Natural killer cell (primary cell): ENCODE results near the gene GAPT. TPM values are rescaled to one million over a fixed set of nuclear protein-coding genes. Genes with fewer than 3 reads are reported as not detected.

Source experiments
- ATAC-seq, 3 donors: fragments of 150-1000 bp in 2 of 3; fragments of 200-7000 bp in 1 of 3; cut with Tn5 transposase; 1 replicate in 1 of 3; 2 replicates in 2 of 3; pipeline ENCODE4 v1.10.0; 2021; ENCODE audit warnings: mild to moderate bottlenecking in 2 of 3, moderate library complexity in 2 of 3
- DNase-seq, 2 donors: peaks; one replicate each; pipeline versions ENCODE4 v3.0.0 to v3.0.0-alpha.2; 2013 to 2021; ENCODE audit warnings: mixed read lengths in 1 of 2
- H3K27ac ChIP-seq: one replicate; pipeline ENCODE4 v1.5.1; 2013; ENCODE audit warnings: mild to moderate bottlenecking, low read length
- H3K27me3 ChIP-seq: one replicate; pipeline ENCODE4 v1.6.1; 2013; ENCODE audit warnings: low read length; ENCODE audit not compliant: control insufficient read depth, insufficient read depth
- H3K36me3 ChIP-seq: one replicate; pipeline ENCODE4 v1.6.1; 2013; ENCODE audit warnings: low read length; ENCODE audit not compliant: control insufficient read depth, insufficient read depth
- H3K4me1 ChIP-seq: one replicate; pipeline ENCODE4 v1.6.1; 2013; ENCODE audit warnings: low read length; ENCODE audit not compliant: control insufficient read depth, insufficient read depth
- H3K4me3 ChIP-seq: one replicate; pipeline ENCODE4 v1.5.1; 2013; ENCODE audit warnings: low read length
- H3K9me3 ChIP-seq: one replicate; pipeline ENCODE4 v1.6.1; 2013; ENCODE audit warnings: low read length; ENCODE audit not compliant: control insufficient read depth, insufficient read depth
- H3K27ac Mint-ChIP-seq, 2 donors: one replicate each; pipeline ENCODE4 v1.8.0; 2022; ENCODE audit warnings: mild to moderate bottlenecking in 2 of 2, mixed read lengths in 2 of 2, moderate library complexity in 1 of 2
- H3K27me3 Mint-ChIP-seq, 2 donors: one replicate each; pipeline ENCODE4 v1.8.0; 2022; ENCODE audit warnings: low read depth in 2 of 2, mixed read lengths in 2 of 2
- H3K36me3 Mint-ChIP-seq: one replicate; pipeline ENCODE4 v1.8.0; 2022; ENCODE audit warnings: mixed read lengths
- H3K4me1 Mint-ChIP-seq, 2 donors: one replicate each; pipeline ENCODE4 v1.8.0; 2022; ENCODE audit warnings: mixed read lengths in 2 of 2
- H3K4me3 Mint-ChIP-seq: one replicate; pipeline ENCODE4 v1.8.0; 2022; ENCODE audit warnings: mild to moderate bottlenecking, moderate library complexity, mixed read lengths
- H3K9me3 Mint-ChIP-seq, 2 donors: one replicate each; pipeline ENCODE4 v1.8.0; 2022; ENCODE audit warnings: mixed read lengths in 2 of 2
- CTCF ChIP-seq: fragments of 200-600 bp; IDR thresholded peaks from one replicate; pipeline ENCODE4 v1.8.0; 2022; ENCODE audit warnings: antibody characterized with exemption
- WGBS: methylation state at CpG from one replicate; pipeline ENCODE4 v1.1.7; 2013; ENCODE audit warnings: missing lambda C conversion rate; ENCODE audit not compliant: insufficient coverage; 5-methylcytosine and 5-hydroxymethylcytosine counted together
- intact Hi-C: fragments of 100-400 bp; cut with micrococcal nuclease; formaldehyde crosslinking; loops from one replicate; pipeline ENCODE4 v1.14.2; 2022
- total RNA-seq, 4 donors: library from RNA; stranded (reverse); fragments of 120-200 nt in 1 of 4; gene quantifications; one replicate each; pipeline versions ENCODE4 v1.2.3 to v1.2.4, GENCODE V29; 2013 to 2022

Gene GAPT
- total RNA-seq, 3 donors from 2014 or later (not counting 1 experiment from before 2014, with no cell fraction given) = 1.7 to 6.1 (median 1.8) TPM

GRCh38 chr5:58457050-58457449 is 34.2 kb upstream of the GAPT start:
- H3K27me3 ChIP-seq = peaks cover 13% of the 10 kb centered on the region
- no peaks in the 10 kb centered on the region for H3K9me3 ChIP-seq
- Mint-ChIP-seq H3K36me3 (peaks cover 9% of the 10 kb centered on the region), H3K4me1 (peaks cover 15 to 16% of the 10 kb centered on the region in 2 donors), H3K27me3 (peaks cover 11 to 24% of the 10 kb centered on the region in 2 donors), H3K4me3 (no peak overlapping the region), H3K27ac (no peak overlapping the region), H3K9me3 (no peaks in the 10 kb centered on the region)
- TF ChIP-seq CTCF = no peak
- peaks cover 18% of the 10 kb centered on the region for H3K4me1 ChIP-seq
- H3K4me3 ChIP-seq = no peak overlapping the region
- H3K27ac ChIP-seq = no peak overlapping the region
- intact Hi-C loops = no loop called here
- DNase-seq = no peak
- no peak for ATAC-seq
- 94% methylated on average over 4 of the region's 4 CpGs for WGBS
- no peaks in the 10 kb centered on the region for H3K36me3 ChIP-seq

GRCh38 chr5:58458141-58458742 is 33.0 kb upstream of the GAPT start:
- DNase-seq (peak in 1 of 2 donors; percentile 6), ATAC-seq (no peak)
- Mint-ChIP-seq H3K4me3 (peak overlapping the region; percentile 91), H3K36me3 (peaks cover 9% of the 10 kb centered on the region), H3K4me1 (peaks cover 15 to 16% of the 10 kb centered on the region in 2 donors), H3K27me3 (peaks cover 6 to 22% of the 10 kb centered on the region in 2 donors), H3K27ac (peak overlapping the region in 1 of 2 donors; percentile 84), H3K9me3 (no peaks in the 10 kb centered on the region)
- Histone ChIP-seq H3K36me3 (no peaks in the 10 kb centered on the region), H3K9me3 (no peaks in the 10 kb centered on the region), H3K27me3 (peaks cover 13% of the 10 kb centered on the region), H3K27ac (no peak overlapping the region), H3K4me3 (no peak overlapping the region), H3K4me1 (peaks cover 18% of the 10 kb centered on the region)
- 91% methylated on average over 5 of the region's 7 CpGs for WGBS
- no peak for TF ChIP-seq CTCF
- intact Hi-C loops = no loop called here

GRCh38 chr5:58458743-58459145 is 32.5 kb upstream of the GAPT start:
- H3K4me1 Mint-ChIP-seq = peaks cover 15 to 16% of the 10 kb centered on the region in 2 donors
- H3K9me3 ChIP-seq = no peaks in the 10 kb centered on the region
- H3K9me3 Mint-ChIP-seq = no peaks in the 10 kb centered on the region
- H3K4me1 ChIP-seq = peaks cover 18% of the 10 kb centered on the region
- H3K36me3 ChIP-seq = no peaks in the 10 kb centered on the region
- DNase-seq (peak in 1 of 2 donors; percentile 37), ATAC-seq (no peak)
- intact Hi-C loops = no loop called here
- peaks cover 13% of the 10 kb centered on the region for H3K27me3 ChIP-seq
- H3K27ac ChIP-seq = no peak overlapping the region
- peak overlapping the region; percentile 84 to 90 for H3K27ac Mint-ChIP-seq
- H3K4me3 ChIP-seq = peak overlapping the region; percentile 94
- 18% methylated on average over 9 of the region's 9 CpGs for WGBS
- no peak for TF ChIP-seq CTCF
- peaks cover 9% of the 10 kb centered on the region for H3K36me3 Mint-ChIP-seq
- H3K4me3 Mint-ChIP-seq = peak overlapping the region; percentile 91
- H3K27me3 Mint-ChIP-seq = peaks cover 6 to 22% of the 10 kb centered on the region in 2 donors
